ENCODE results near the gene PGP.
A peak's percentile ranks its signal among the peaks of the same experiment; 100 is the strongest.

Gene PGP

DNA sequence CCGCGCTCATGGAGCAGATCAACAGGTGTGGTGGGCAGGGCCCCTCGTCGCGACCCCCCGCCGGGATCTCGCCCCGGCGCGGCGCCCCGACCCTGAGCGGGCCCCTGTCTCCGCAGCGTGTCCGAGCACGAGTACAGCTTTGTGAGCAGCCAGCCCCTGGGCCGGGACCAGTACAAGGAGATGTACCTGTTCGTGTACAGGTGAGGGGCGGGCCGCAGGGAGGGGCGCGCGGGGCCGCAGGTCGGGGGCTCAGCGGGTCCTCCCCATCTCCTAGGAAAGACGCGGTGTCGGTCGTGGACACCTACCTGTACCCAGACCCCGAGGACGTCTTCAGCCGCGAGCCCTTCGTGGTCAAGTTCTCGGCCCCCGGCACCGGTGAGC is 22.5 kb upstream of the PGP start:
- no peak for DNase-seq (ENCODE audit: low read depth)

DNA sequence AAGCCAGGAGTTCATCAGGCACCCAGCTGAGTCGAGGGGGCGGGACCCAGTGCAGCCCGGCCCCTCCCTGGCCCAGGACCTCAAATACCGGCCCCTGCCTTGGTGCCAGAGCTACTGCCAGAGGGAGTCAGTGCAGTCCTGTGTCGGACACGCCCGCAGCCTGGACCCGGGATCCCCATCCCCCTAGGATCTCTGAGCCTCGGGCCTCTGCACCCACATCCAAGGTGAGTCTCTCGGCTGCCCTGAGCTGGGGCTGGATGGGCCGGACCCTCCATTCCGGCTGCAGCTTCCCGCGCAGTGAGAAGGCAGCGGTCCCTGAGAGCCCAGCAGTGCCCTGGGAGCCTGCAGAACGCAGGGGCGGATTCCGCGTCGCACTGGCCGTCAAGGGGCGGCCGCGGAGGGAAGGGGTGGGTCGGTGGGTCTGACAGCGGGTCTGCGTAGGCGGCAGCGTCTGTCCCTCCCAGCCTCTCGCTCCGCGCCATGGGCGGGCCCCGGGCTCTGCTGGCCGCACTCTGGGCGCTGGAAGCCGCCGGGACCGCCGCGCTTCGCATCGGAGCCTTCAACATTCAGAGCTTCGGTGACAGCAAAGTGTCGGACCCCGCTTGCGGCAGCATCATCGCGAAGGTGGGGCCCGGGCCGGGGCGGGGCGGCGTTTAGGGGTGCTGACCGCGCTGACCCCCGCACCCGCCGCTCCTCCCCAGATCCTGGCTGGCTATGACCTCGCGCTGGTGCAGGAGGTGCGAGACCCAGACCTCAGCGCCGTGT is 21.9 kb upstream of the PGP start, which contains the start of gene DNASE1L2:
Gene DNASE1L2, plus strand, starts transcription at position 108 of the 765 bp plus-strand sequence. Its CDS starts 373 bp downstream, at position 481.
- DNase-seq (ENCODE audit: low read depth): no peak

DNA sequence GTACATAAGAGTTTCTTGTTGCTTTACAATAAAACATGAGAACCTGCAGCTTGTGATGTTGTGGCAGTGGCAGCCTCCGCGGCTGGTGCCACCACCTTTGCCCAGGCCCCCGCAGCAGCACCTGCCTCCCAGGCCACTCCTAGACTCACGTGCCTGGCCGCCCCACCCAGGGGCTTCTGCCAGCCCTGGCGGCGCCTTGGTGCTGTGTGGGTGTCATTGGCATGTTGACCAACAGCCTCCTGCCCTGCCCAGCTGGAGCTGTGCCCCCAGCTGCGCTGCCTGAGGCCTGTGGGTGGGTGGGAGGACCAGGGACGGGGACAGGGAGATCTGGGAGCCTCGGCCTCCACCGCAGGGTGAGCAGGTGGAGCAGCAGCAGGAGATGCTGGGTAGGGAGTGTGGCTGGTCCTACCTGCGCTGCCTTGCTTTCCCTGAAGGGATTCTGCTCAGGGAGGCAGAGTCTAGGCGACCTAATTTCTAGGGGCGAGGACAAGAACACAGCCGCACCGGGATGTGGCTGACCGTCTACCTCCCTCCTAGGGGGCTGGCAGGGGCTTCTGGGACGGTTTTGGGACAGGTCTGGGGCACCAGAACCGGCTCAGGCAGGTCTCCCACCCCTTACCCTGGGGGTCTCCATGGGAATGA is 21.2 kb upstream of the PGP start:
- no peak for DNase-seq (ENCODE audit: low read depth)

DNA sequence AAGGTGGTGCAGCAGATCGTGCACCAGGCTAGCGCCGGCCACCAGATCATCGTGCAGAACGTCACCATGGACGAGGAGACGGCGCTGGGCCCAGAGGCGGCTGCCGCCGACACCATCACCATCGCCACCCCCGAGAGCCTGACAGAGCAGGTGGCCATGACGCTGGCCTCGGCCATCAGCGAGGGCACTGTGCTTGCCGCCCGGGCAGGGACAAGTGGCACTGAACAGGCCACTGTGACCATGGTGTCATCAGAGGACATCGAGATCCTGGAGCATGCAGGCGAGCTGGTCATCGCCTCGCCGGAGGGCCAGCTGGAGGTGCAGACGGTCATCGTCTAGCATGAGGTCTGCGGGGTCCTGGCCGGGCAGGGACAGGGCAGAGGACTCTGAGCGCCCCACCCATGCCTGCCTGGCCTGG is 20.6 kb upstream of the PGP start:
- no peak for DNase-seq (ENCODE audit: low read depth)

DNA sequence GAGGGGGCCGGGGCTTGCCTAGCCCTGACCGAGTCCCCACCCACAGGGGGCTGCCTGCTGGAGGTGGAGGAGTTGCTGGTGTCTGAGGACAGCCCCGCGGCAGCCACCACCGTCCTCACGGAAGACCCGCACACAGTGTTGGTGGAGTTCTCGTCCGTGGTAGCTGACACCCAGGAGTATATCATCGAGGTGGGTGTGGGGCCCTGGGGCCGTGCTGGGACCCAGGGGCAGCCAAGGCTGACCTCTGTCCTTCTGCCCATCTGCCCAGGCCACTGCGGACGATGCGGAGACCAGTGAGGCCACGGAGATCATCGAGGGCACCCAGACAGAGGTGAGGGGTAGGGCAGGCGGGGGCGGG is 20.2 kb upstream of the PGP start:
- DNase-seq (ENCODE audit: low read depth): no peak

DNA sequence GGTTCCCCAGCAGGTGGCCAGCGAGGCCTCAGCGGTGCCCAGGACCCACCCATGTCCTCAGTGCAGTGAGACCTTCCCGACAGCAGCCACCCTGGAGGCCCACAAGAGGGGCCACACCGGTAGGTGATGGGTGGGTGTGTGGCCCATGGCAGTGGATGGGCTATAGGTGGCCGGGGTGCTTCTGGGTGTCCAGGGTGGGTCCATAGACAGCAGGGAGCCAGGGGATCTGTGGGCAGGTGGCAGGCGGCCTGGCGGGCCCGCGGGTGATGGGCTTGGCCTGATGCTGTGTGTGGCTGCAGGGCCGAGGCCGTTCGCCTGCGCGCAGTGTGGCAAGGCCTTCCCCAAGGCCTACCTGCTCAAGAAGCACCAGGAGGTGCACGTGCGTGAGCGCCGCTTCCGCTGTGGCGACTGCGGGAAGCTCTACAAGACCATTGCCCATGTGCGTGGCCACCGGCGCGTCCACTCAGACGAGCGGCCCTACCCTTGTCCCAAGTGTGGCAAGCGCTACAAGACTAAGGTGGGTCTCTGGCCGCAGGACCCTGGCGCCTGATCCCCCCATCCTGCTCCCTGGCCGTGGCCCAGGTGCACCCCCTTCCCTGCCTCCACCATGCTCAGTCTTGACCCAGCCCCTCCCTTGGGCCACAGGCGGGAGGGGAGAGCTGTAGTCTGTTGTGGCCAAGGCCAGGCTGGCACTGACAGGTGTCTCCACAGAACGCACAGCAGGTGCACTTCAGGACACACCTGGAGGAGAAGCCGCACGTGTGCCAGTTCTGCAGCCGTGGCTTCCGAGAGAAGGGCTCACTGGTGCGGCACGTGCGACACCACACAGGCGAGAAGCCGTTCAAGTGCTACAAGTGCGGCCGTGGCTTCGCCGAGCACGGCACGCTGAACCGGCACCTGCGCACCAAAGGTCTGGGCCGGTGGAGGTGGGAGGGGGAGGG is 19.5 kb upstream of the PGP start:
- no peak for DNase-seq (ENCODE audit: low read depth)

DNA sequence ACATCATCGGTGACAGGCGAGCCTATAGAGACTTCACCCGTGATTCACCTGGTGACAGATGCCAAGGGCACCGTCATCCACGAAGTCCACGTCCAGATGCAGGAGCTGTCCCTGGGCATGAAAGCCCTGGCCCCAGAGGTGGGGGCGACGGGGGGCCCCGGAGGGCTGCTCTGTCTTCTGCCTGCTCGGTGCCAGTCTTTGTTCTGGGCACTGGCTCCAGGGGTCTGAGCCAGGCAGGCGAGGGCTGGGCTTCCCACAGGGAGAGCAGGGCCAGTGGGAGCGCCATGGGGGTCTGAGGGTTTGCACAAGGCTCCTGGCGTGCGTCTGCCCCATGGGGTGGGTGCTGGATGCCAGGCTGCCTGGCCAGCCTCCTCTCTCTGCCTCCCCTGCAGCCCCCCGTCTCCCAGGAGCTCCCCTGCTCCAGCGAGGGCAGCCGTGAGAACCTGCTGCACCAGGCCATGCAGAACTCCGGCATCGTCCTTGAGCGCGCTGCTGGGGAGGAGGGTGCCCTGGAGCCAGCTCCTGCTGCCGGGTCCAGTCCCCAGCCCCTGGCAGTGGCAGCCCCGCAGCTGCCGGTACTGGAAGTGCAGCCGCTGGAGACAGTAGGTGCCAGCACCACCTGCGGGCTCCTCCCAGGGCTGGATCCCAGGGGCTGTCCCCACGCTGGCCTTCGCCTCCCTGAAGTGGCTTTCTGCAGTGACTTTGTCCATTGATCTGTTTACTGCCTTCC is 18.6 kb upstream of the PGP start:
- DNase-seq (ENCODE audit: low read depth): no peak

DNA sequence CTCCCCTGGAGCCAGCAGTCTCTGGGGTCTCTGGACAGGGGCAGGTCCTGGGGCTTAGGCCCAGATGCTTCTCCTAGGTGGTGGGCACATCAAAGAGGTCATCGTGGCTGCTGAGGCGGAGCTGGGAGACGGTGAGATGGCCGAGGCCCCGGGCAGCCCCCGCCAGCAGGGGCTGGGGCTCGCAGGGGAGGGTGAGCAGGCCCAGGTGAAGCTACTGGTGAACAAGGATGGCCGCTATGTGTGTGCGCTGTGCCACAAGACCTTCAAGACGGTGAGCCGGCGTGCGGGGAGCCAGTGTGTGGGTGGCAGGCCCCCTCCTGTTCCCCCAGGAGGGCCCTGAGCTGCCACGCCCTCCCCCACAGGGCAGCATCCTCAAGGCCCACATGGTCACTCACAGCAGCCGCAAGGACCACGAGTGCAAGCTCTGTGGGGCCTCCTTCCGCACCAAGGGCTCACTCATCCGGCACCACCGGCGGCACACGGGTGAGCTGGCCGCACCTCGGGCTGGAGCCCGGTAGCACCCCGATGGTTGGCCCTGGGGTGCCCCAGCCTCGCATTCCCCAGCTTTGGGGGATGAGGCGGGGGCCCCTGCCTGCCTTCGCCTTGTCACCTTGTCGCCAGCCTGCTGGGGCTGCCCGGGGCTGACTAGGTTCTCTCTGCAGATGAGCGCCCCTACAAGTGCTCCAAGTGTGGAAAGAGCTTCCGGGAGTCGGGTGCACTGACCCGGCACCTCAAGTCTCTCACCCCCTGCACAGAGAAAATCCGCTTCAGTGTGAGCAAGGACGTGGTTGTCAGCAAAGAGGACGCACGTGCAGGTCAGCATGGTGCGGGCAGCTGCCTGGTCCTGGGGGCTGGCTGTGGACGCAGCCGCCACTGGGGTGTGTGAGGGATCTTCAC is 17.7 kb upstream of the PGP start:
- DNase-seq (ENCODE audit: low read depth): no peak

DNA sequence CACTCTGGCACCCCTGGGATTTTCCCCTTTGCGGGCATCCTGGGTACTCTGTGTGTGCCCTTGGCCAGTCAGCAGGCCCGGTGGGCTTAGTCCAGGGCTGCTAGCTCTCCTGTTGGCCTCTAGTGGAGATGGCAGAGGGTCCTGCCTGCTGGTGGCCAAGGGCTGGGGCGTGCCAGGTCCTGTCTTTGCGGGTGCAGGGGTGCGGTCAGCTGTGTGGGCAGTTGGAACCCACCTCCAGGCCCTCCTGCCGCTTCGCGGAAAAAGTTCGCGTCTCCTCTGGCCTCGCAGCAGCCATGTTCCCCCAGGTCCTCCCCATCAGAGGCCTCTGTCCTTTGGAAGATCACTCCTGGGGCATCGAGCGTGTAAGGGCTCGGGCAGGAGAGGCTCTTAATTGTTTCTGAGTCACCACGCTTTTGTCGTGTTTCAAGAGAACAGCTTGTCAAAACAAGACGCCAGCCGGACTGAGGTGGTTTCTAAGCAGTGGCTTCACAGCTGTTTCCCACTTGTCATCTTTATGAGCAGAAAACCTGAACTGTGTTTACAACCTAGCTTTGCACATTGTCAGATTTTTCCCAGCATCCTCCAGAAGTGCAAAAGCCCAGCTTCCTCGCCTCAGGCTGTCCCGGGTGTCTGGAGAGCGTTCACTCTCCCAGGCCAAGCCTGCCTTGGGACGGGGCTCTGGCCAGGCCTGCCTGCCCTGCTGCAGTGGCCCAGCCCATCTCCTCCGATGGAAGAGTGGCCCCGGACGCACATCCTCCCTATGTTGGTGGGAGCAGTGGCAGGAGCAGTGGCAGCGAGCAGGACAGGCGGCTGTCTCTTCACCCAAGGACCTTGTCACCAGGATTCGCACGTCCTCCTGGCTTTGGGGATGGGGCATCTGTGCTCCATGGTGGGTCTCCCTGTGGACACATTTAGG is 16.6 kb upstream of the PGP start:
- DNase-seq (ENCODE audit: low read depth): no peak

DNA sequence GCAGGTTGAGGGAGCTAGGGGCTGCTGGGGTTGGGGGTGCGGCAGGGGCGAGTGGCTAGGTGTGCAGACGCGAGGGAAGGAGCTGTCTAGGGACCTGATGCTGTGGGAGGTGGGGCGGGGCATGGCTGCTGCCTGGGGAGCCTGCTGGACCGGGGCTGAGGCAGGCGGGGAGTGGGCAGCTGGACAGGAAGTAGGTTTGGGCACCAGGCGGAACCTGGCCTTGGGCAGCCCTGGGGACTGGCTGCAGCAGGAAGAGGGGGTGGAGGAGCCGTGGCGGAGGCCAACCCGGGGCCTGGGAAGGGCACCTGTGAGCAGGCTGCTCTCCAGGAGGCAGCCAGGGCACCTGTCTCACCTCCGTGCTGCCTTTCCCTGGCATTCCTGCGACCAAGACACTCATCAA is 15.7 kb upstream of the PGP start:
- no peak for DNase-seq (ENCODE audit: low read depth)

DNA sequence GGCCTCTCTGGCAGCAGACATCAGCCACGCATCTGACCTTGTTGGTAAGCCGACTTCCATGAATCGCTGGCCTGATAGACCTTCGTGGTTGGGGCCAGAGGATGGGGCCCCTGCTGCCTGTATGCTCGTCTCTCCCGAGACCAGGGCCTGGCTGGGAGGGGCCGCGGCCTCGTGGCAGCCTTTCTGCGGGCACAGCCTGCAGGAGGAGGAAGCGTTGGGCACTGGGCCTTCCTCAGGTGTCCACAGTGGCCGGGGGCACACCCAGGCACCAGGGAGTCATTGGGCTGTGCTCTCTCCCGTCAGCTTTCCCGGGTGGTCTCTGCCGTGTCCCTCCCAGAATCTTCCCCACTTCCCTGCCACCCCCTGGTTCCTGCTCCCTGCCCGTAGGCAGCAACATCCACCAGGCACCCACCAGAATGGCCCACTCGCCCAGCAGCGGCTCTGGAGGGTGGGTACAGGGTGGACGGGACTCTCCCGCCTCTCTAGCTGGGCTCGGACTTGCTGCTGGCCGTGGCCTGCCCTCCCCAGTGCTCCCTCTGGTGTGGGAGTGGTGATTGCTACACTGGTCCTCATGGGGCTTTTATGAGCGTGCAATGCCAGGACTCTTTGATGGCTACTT is 15.1 kb upstream of the PGP start:
- no peak for DNase-seq (ENCODE audit: low read depth)

DNA sequence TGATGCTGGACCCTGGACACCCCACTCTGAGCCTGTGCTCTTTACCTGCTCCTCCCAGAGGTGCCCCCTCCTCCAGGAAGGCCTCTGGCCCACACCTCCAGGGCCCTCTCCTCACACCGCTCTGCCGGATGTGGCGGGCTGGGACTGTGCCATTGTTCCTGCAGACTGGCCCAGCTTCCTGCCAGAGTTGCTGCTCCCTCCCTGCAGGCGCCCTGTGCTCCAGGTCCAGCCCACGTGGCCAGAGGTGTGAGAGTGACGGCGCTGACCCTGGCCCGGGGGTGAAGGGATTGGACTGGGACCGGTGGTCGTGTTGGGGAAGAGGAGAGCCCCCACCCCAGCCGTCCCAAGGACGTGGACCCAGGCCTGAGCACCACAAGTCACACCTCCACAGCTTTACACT is 14.5 kb upstream of the PGP start:
- no peak for DNase-seq (ENCODE audit: low read depth)

DNA sequence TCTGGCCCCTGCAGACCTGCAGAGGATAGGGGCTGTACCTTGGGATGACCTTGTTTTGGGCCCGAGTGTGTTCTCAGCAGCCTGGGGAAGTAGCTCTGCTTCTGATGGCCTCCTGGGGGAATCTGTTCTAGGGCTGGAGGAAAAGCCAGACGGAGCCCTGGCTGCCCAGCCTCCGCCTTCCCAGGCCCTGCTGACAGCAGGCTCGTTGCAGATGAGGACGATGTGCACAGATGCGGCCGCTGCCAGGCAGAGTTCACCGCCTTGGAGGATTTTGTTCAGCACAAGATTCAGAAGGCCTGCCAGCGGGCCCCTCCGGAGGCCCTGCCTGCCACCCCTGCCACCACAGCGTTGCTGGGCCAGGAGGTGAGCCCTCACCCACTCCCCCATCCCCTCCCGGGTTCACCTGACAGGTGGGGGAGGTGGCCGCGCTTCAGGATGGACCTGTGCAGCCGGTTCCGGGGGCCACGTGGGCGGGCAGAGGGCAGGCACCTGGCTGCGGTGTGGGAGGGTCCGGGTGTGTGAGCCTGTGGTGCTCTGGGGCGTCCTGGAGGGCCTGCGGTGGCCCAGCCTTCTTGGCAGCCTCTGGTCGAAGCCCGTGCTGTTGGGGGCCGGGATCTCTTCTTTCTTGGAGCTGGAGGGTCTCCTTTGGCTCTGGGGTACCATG is 13.7 kb upstream of the PGP start:
- DNase-seq (ENCODE audit: low read depth): no peak

DNA sequence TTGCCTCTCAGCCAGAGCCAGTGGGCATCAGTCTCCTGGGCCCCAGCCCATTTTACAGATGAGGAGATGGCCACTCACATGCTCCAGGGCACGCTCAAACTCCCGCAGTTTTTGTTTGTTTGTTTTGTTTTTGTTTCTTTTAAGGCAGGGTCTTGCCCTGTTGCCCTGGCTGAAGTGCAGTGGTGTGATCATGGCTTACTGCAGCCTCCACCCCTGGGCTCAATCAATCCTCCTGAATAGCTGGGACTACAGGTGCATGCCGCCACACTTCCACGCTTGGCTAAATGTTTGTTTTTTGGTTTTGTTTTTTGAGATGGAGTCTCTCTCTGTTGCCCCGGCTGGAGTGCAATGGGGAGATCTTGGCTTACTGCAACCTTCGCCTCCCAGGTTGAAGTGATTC is 12.3 kb upstream of the PGP start:
- no peak for DNase-seq (ENCODE audit: low read depth)

DNA sequence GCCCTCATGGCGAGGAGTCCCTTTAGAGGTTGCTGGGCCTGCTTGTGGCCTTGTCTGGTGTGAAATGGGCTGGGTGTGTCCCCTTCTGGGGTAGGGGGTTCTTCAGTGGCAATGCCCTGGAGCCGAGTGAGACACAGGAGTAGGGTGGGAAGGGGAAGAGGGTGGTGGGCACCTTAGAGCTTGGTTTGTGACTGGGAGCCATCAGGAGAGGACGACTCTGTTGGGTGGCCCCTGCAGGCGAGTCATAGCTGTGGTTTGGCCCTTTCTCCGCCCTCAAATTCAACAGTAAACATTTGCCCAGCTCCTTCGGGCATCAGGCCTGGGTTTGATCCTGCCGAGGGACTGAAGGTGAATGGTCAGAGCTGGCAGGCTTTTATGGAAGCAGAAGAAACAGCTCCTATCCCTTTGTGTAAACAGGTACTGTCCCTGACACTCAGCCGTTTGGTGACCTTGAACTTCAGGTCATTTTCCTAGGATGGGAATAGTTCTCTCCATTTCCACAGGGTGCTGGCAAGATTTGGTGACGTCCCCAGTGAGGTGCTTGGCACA is 11.7 kb upstream of the PGP start:
- no peak for DNase-seq (ENCODE audit: low read depth)

DNA sequence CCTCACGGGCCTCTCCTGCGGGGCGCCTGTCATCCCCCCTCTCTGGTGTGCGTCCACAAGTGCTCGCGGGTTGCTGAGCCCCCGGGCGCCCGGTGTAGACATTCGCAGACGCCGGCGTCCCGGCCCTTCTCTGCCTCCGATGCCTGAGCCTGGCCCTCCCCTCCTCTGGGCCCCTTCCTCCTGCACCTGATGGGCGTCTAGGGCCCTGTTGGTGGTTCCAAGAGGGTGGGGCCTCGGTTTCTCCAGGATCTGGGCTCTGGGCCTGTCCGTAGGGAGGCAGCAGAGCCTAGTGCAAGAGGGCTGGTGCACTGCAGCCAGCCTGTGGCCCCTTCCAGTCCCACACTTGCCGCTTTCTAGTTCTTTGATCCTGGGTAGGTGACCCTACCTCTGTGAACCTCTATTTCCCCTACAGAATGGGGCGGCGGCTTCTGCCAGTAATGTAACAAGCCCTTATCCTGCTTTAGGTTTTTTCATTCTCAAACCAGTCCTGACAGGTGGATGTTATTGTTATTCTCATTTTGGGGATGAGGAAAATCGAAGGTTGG is 9.4 kb upstream of the PGP start:
- DNase-seq (ENCODE audit: low read depth): no peak

DNA sequence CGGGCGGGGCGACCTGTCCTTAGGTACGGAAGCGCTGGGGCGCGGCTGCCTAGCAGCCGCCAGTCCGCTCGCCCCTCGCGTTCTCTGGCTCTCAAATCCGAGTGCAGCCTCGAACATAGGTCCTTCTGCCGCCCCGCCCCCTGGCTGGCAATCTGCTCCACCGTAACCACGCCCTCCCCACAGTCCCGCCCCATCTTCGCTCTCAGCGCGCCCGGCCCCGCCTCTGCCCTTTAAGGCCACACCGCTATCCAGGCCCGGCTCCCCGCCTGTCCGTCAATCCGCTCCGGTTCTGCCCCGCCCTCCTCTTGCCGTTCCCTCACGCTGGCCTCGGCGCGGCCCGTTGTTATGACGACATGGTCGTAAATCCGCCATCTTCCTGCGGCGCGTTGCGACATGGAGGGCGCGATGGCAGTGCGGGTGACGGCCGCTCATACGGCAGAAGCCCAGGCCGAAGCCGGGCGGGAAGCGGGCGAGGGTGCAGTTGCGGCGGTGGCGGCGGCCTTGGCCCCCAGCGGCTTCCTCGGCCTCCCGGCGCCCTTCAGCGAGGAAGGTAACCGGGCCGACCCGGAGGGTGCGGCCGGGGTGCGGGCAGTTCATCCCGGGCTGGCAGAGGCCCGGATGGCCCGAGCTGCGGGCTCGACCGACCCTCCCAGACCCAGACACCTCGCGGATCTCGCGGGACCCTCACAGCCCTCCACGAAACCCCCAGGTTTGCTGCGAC is 8.7 kb upstream of the PGP start, which contains the start of gene E4F1:
Gene E4F1, plus strand, starts transcription at position 371 of the 721 bp plus-strand sequence. Its CDS starts 23 bp downstream, at position 394.
- peak; percentile 100 for DNase-seq (ENCODE audit: low read depth)

DNA sequence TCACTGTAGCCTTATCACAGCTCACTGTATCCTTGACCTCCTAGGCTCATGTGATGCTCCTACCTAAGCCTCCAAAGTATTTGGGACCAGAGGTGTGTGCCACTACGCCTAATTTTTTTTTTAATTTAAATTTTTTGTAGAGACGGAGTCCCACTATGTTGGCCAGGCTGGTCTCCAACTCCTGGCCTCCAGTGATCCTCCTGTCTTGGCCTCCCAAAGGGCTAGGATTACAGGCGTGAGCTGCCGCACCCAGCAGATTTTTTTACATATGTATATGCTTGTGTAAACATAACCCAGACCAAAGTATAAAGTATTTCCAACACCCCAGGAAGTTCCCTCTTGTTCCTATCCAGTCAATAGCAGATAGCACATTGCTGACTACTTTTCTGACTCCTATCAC is 1.7 kb upstream of the PGP start:
- DNase-seq (ENCODE audit: low read depth): no peak

Data from activated T-cell treated with anti-CD3 and anti-CD28 coated beads for 24 hours (primary cell).